Measurements from ENCODE around the gene RAB3C. TPM values are rescaled to one million over a fixed set of nuclear protein-coding genes. Genes with fewer than 3 reads are reported as not detected.
"Not testable (repeated sequence)": the region's sequence is repeated elsewhere in the genome, so short reads cannot be mapped to it uniquely, and the experiment has no call there.

The RAB3C gene
- total RNA-seq, result 0.30 TPM
- long read RNA-seq, result 0 reads

GRCh38 chr5:58582803-58583491 lies at the start of gene RAB3C:
Gene RAB3C, plus strand, starts transcription at chr5:58583075. Its CDS starts 134 bp downstream, at chr5:58583209.
- Histone ChIP-seq H3K4me1 (peaks cover 15% of the 10 kb centered on the region), H3K27ac (no peak within 1 kb of the TSS), H3K4me3 (peak within 1 kb of the TSS; percentile 56), H3K9me3 (no peaks in the 10 kb centered on the region), H3K36me3 (no peaks in the 10 kb centered on the region), H3K27me3 (ENCODE audit: low read depth) (peaks cover 15% of the 10 kb centered on the region)
- DNase-seq (peak; percentile 95), ATAC-seq (peak; percentile 100)
- TF ChIP-seq CTCF (IDR thresholded peaks at IDR 0.05), result no peak
- intact Hi-C loops (cut with DNase I), result no loop called here

- H3K27me3 ChIP-seq (ENCODE audit: low read depth); intact Hi-C loops (cut with DNase I): not testable (repeated sequence)
Observed at GRCh38 chr5:58541935-58542334, 40.9 kb upstream of the RAB3C start.

GRCh38 chr5:58542709-58543108 lies 40.2 kb upstream of the RAB3C start:
- peaks cover 14% of the 10 kb centered on the region for H3K4me1 ChIP-seq
- H3K27ac ChIP-seq, result no peak overlapping the region
- H3K36me3 ChIP-seq, result no peaks in the 10 kb centered on the region
- no peak overlapping the region for H3K4me3 ChIP-seq
- no peaks in the 10 kb centered on the region for H3K27me3 ChIP-seq (ENCODE audit: low read depth)
- intact Hi-C loops (cut with DNase I), result no loop called here
- ATAC-seq (no peak), DNase-seq (no peak)
- no peak for TF ChIP-seq CTCF (IDR thresholded peaks at IDR 0.05)
- H3K9me3 ChIP-seq, result no peaks in the 10 kb centered on the region

More at GRCh38 chr5:58541935-58542334, 40.9 kb upstream of the RAB3C start:
- H3K36me3 ChIP-seq, H3K4me3 ChIP-seq, H3K27ac ChIP-seq, ATAC-seq, H3K9me3 ChIP-seq: not testable (repeated sequence)
- DNase-seq, result peak; percentile 53
- H3K4me1 ChIP-seq, result peaks cover 14% of the 10 kb centered on the region

- no peak overlapping the region for H3K27ac ChIP-seq
- no peak for TF ChIP-seq CTCF (IDR thresholded peaks at IDR 0.05)
- H3K4me3 ChIP-seq, result no peak overlapping the region
- no peaks in the 10 kb centered on the region for H3K36me3 ChIP-seq
- no peaks in the 10 kb centered on the region for H3K9me3 ChIP-seq
- no peaks in the 10 kb centered on the region for H3K27me3 ChIP-seq (ENCODE audit: low read depth)
- intact Hi-C loops (cut with DNase I), result no loop called here
- peaks cover 14% of the 10 kb centered on the region for H3K4me1 ChIP-seq
- DNase-seq (no peak), ATAC-seq (peak in 1 of 2 donors; percentile 15)
Observed at GRCh38 chr5:58543723-58544122, 39.2 kb upstream of the RAB3C start.

- Histone ChIP-seq H3K27ac (peak overlapping the region; percentile 11), H3K4me3 (no peak overlapping the region), H3K4me1 (peaks cover 14% of the 10 kb centered on the region), H3K27me3 (ENCODE audit: low read depth) (no peaks in the 10 kb centered on the region), H3K36me3 (no peaks in the 10 kb centered on the region), H3K9me3 (no peaks in the 10 kb centered on the region)
- DNase-seq, result no peak
- no peak for TF ChIP-seq CTCF (IDR thresholded peaks at IDR 0.05)
- ATAC-seq, result peak; percentile 80 to 85
- intact Hi-C loops (cut with DNase I), result no loop called here
Observed at GRCh38 chr5:58544195-58544594, 38.7 kb upstream of the RAB3C start.

GRCh38 chr5:58544926-58545325 lies 37.9 kb upstream of the RAB3C start:
- ATAC-seq (no peak), DNase-seq (no peak)
- peaks cover 14% of the 10 kb centered on the region for H3K4me1 ChIP-seq
- H3K9me3 ChIP-seq, result no peaks in the 10 kb centered on the region
- no peak for TF ChIP-seq CTCF (IDR thresholded peaks at IDR 0.05)
- no peaks in the 10 kb centered on the region for H3K36me3 ChIP-seq
- intact Hi-C loops (cut with DNase I), result no loop called here
- no peak overlapping the region for H3K4me3 ChIP-seq
- H3K27me3 ChIP-seq (ENCODE audit: low read depth), result no peaks in the 10 kb centered on the region
- H3K27ac ChIP-seq, result peak overlapping the region; percentile 11

Measured in lower lobe of right lung (tissue), 2 donors.